ENCODE results near the gene MYOCOS. TPM values are rescaled to one million over a fixed set of nuclear protein-coding genes. Genes with fewer than 3 reads are reported as not detected.

MYOCOS gene
- total and polyA plus RNA-seq, 2 experiments from 2014 or later, result not detected

- Histone ChIP-seq H3K4me2 (ENCODE audit: unreplicated experiment) (no peak overlapping the region), H3K9ac (0 out of 2 replicates have a peak overlapping the region, but pooled peaks have one; percentile 13), H3K27ac (peak overlapping the region; percentile 44; the same call in 1 of the 2 replicates), H3K9me3 (ENCODE audit: low read depth) (no peaks in the 10 kb centered on the region), H2AFZ (peak overlapping the region; percentile 35), H3K27me3 (replicated peaks; ENCODE audit: insufficient read depth) (no peaks in the 10 kb centered on the region), H3K79me2 (ENCODE audit: insufficient read depth) (no peaks in the 10 kb centered on the region), H3K4me1 (ENCODE audit: insufficient read depth) (peaks cover 23% of the 10 kb centered on the region), H3K4me3 (no peak overlapping the region), H3K9me2 (ENCODE audit: insufficient read depth) (no peaks in the 10 kb centered on the region), H3F3A (ENCODE audit: insufficient read depth) (no peaks in the 10 kb centered on the region; the same call in 1 of the 2 replicates), H4K20me1 (ENCODE audit: insufficient read depth) (no peaks in the 10 kb centered on the region), H3K36me3 (ENCODE audit: low read depth) (no peaks in the 10 kb centered on the region)
- in situ Hi-C loops (cut with MboI), result no loop called here
- TF ChIP-seq EZH2phosphoT487 (IDR thresholded peaks at IDR 0.05; ENCODE audit: insufficient read depth, low read depth) (no peak), EZH2 (IDR thresholded peaks at IDR 0.05; ENCODE audit: insufficient read depth, poor library complexity, severe bottlenecking) (no peak)
- WGBS, 2 experiments (ENCODE audit: low coverage in 1 of 2, low lambda C conversion rate in 2 of 2, missing lambda C conversion rate in 2 of 2), result 33 to 37% methylated on average over 4 of the region's 4 CpGs
- peak; percentile 72 for DNase-seq
These were observed 42.0 kb downstream of the MYOCOS start for GRCh38 chr1:171663854-171664575.

- Histone ChIP-seq H3K27ac (no peak overlapping the region; the same call in 1 of the 2 replicates), H2AFZ (0 out of 2 replicates have a peak overlapping the region, but pooled peaks have one; percentile 8), H3K36me3 (ENCODE audit: low read depth) (no peaks in the 10 kb centered on the region), H3K9me3 (ENCODE audit: low read depth) (no peaks in the 10 kb centered on the region), H3K27me3 (replicated peaks; ENCODE audit: insufficient read depth) (no peaks in the 10 kb centered on the region), H4K20me1 (ENCODE audit: insufficient read depth) (no peaks in the 10 kb centered on the region), H3K4me3 (no peak overlapping the region), H3K4me1 (ENCODE audit: insufficient read depth) (peaks cover 23% of the 10 kb centered on the region), H3F3A (ENCODE audit: insufficient read depth) (no peaks in the 10 kb centered on the region; the same call in 1 of the 2 replicates), H3K9me2 (ENCODE audit: insufficient read depth) (no peaks in the 10 kb centered on the region), H3K79me2 (ENCODE audit: insufficient read depth) (no peaks in the 10 kb centered on the region), H3K9ac (no peak overlapping the region), H3K4me2 (ENCODE audit: unreplicated experiment) (peak overlapping the region; percentile 23)
- TF ChIP-seq EZH2phosphoT487 (IDR thresholded peaks at IDR 0.05; ENCODE audit: insufficient read depth, low read depth) (no peak), EZH2 (IDR thresholded peaks at IDR 0.05; ENCODE audit: insufficient read depth, poor library complexity, severe bottlenecking) (no peak)
- DNase-seq, result peak; percentile 53
- in situ Hi-C loops (cut with MboI), result no loop called here
These were observed 42.9 kb downstream of the MYOCOS start for GRCh38 chr1:171664976-171665375.

- Histone ChIP-seq H3K36me3 (ENCODE audit: low read depth) (no peaks in the 10 kb centered on the region), H2AFZ (no peak overlapping the region), H4K20me1 (ENCODE audit: insufficient read depth) (no peaks in the 10 kb centered on the region), H3K9ac (no peak overlapping the region), H3K4me1 (ENCODE audit: insufficient read depth) (peaks cover 23% of the 10 kb centered on the region), H3K27me3 (replicated peaks; ENCODE audit: insufficient read depth) (no peaks in the 10 kb centered on the region), H3K4me2 (ENCODE audit: unreplicated experiment) (no peak overlapping the region), H3K9me3 (ENCODE audit: low read depth) (no peaks in the 10 kb centered on the region), H3K4me3 (no peak overlapping the region), H3K79me2 (ENCODE audit: insufficient read depth) (no peaks in the 10 kb centered on the region), H3F3A (ENCODE audit: insufficient read depth) (no peaks in the 10 kb centered on the region; the same call in 1 of the 2 replicates), H3K9me2 (ENCODE audit: insufficient read depth) (no peaks in the 10 kb centered on the region), H3K27ac (no peak overlapping the region)
- TF ChIP-seq EZH2phosphoT487 (IDR thresholded peaks at IDR 0.05; ENCODE audit: insufficient read depth, low read depth) (no peak), EZH2 (IDR thresholded peaks at IDR 0.05; ENCODE audit: insufficient read depth, poor library complexity, severe bottlenecking) (no peak)
- in situ Hi-C loops (cut with MboI), result no loop called here
- WGBS, 2 experiments (ENCODE audit: low coverage in 1 of 2, low lambda C conversion rate in 2 of 2, missing lambda C conversion rate in 2 of 2), result 67 to 72% methylated on average over 4 of the region's 4 CpGs
- DNase-seq, result no peak
These were observed 44.2 kb downstream of the MYOCOS start for GRCh38 chr1:171666114-171666769.

- Histone ChIP-seq H3K9me2 (ENCODE audit: insufficient read depth) (no peaks in the 10 kb centered on the region), H2AFZ (no peak overlapping the region), H3K36me3 (ENCODE audit: low read depth) (no peaks in the 10 kb centered on the region), H3F3A (ENCODE audit: insufficient read depth) (no peaks in the 10 kb centered on the region; the same call in 1 of the 2 replicates), H3K4me1 (ENCODE audit: insufficient read depth) (peaks cover 18% of the 10 kb centered on the region), H3K9ac (no peak overlapping the region), H3K9me3 (ENCODE audit: low read depth) (no peaks in the 10 kb centered on the region), H3K27ac (no peak overlapping the region), H3K4me3 (no peak overlapping the region), H3K27me3 (replicated peaks; ENCODE audit: insufficient read depth) (no peaks in the 10 kb centered on the region), H4K20me1 (ENCODE audit: insufficient read depth) (no peaks in the 10 kb centered on the region), H3K79me2 (ENCODE audit: insufficient read depth) (no peaks in the 10 kb centered on the region), H3K4me2 (ENCODE audit: unreplicated experiment) (no peak overlapping the region)
- TF ChIP-seq EZH2phosphoT487 (IDR thresholded peaks at IDR 0.05; ENCODE audit: insufficient read depth, low read depth), result no peak
- TF ChIP-seq EZH2 (IDR thresholded peaks at IDR 0.05; ENCODE audit: insufficient read depth, poor library complexity, severe bottlenecking), result no peak
- 83 to 84% methylated on average over 5 of the region's 5 CpGs for WGBS, 2 experiments (ENCODE audit: low coverage in 1 of 2, low lambda C conversion rate in 2 of 2, missing lambda C conversion rate in 2 of 2)
- DNase-seq, result no peak
- in situ Hi-C loops (cut with MboI), result no loop called here
These were observed 46.3 kb downstream of the MYOCOS start for GRCh38 chr1:171668372-171668771.
